ENCODE measurements around the gene HERPUD2.
"Not testable (repeated sequence)": the region's sequence is repeated elsewhere in the genome, so short reads cannot be mapped to it uniquely, and the experiment has no call there.

The HERPUD2 gene

GRCh38 chr7:35717013-35717412 is 22.1 kb upstream of the HERPUD2 start:
- intact Hi-C loops (cut with DNase I) = loop anchor here (5.0 kb wide), 1 partner anchor 85 kb away; the partner anchor contains the start of gene SEPTIN7

GRCh38 chr7:35716038-35716803 is 21.3 kb upstream of the HERPUD2 start:
- DNase-seq = peak in 41 of 42 donors; percentile 44 to 88 (median 71)

More at GRCh38 chr7:35717013-35717412, 22.1 kb upstream of the HERPUD2 start:
- no peak for DNase-seq

GRCh38 chr7:35714862-35715261 is 19.9 kb upstream of the HERPUD2 start:
- peak in 41 of 42 donors; percentile 22 to 86 (median 70) for DNase-seq
- intact Hi-C loops (cut with DNase I) = loop anchor here (5.0 kb wide), 2 partner anchors 87 to 192 kb away; partner anchors contain the start of gene SEPTIN7

More at GRCh38 chr7:35716038-35716803, 21.3 kb upstream of the HERPUD2 start:
- intact Hi-C loops (cut with DNase I) = loop anchor here (5.0 kb wide), 1 partner anchor 86 kb away; the partner anchor contains the start of gene SEPTIN7

GRCh38 chr7:35714407-35714806 is 19.5 kb upstream of the HERPUD2 start:
- intact Hi-C loops (cut with DNase I) = loop anchor here (5.0 kb wide), 1 partner anchor 193 kb away; no protein-coding TSS in a partner anchor
- no peak for DNase-seq

GRCh38 chr7:35712563-35713226 is 17.8 kb upstream of the HERPUD2 start:
- intact Hi-C loops (cut with DNase I) = loop anchor here (5.0 kb wide), 1 partner anchor 195 kb away; no protein-coding TSS in a partner anchor

GRCh38 chr7:35707422-35707821 is 12.5 kb upstream of the HERPUD2 start:
- DNase-seq = no peak
- intact Hi-C loops (cut with DNase I) = loop anchor here (10.0 kb wide), 1 partner anchor 267 kb away; no protein-coding TSS in a partner anchor

More at GRCh38 chr7:35712563-35713226, 17.8 kb upstream of the HERPUD2 start:
- DNase-seq = no peak

DNA sequence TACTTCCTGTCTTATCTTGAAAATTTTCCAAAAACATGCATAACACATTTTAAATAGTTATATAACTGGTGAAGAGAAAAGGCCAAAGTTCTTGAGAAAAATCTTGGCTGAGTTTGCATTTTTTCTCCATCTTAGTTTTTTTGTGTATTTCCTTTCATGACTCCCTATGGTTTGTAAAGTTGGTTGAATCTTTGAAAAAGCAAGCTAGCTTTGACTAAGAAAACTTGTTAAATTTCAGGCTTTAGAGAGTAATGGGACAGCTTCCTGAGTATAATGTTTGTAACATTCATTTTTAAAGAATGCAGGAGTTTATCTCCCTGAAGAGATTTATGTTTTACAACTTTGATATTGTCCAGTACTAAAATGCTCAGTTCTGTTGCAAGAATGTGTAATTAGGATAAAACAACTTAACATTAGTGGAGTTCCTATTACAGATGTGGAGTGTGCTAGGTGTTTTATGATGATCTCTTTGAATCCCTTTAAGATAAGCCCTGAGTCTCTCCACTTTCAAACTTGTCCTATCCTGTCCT is 11.1 kb upstream of the HERPUD2 start:
- intact Hi-C loops (cut with DNase I) = loop anchor here (10.0 kb wide), 1 partner anchor 269 kb away; no protein-coding TSS in a partner anchor
- no peak for DNase-seq

DNA sequence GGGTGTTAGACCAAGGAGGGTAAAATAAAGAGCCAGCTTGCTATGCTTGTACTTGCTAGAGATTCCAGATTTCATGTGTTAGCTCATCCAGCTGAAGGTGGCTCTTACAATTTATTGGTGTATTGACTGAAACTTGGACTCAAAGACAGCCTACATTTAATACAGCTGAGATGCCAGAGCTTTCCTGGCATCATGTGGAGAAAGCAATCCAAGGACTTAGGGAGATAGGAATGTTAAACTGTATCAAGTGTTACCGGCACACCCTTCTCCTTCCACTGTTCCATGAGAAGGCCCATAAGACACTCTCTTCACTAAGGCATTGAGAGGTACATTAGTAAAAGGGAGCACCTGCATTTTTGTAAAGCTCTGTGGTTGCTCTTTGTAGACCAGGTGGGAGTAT is 9.3 kb upstream of the HERPUD2 start:
- DNase-seq = no peak
- intact Hi-C loops (cut with DNase I) = loop anchor here (10.0 kb wide), 1 partner anchor 271 kb away; no protein-coding TSS in a partner anchor

- no peak for DNase-seq
- intact Hi-C loops (cut with DNase I) = loop anchor here (10.0 kb wide), 1 partner anchor 272 kb away; no protein-coding TSS in a partner anchor
Observed at GRCh38 chr7:35702541-35702940, 7.6 kb upstream of the HERPUD2 start.

DNA sequence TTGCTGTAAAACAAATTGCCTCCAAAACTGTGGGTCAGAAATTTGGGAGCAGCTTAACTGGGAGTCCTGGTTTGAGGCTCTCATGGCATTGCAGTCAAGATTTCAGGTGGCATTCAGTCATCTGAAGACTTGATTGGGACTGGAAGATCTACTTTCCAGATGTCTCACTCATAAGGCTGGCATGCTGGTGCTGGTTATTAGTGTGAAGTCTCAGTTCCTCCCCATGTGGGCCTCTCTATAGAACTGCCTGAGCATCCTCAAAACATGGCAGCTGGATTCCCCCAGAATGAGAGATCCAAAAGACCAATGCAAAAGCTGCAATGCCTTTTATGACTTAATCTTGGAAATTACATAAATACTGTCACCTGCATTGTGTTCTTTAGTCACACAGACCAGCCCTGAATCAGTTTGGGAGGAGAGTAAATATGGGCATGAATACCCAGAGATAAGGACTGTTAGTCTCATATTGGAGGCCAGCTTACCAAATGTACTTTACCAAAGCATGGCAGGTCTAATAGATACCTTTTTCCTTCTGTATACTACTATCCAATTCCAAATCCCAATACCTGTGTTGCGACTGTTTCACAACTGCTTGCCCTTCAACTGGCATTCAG is 6.5 kb upstream of the HERPUD2 start:
- intact Hi-C loops (cut with DNase I) = loop anchor here (10.0 kb wide), 1 partner anchor 273 kb away; no protein-coding TSS in a partner anchor
- DNase-seq = no peak

DNA sequence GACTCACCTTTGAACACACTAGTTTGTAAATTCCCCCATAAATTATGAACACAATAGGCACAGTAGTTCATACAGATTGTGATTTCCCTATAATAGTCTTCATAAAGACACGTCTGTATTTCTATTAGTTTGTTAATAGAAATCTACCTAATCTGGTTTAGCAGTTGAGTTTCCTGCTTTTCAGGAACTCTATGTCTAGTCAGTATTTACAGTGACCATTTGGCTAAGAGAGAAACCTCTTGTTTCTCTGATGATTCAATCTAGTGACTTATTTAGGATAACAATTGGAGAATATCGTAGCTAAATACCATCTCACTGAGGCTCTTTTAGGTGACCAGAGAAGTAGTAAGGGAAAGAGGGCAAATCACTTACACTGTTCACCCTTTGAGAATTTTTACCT is 5.9 kb upstream of the HERPUD2 start:
- intact Hi-C loops (cut with DNase I) = loop anchor here (10.0 kb wide), 1 partner anchor 274 kb away; no protein-coding TSS in a partner anchor
- no peak for DNase-seq

GRCh38 chr7:35700333-35700732 is 5.4 kb upstream of the HERPUD2 start:
- no peak for DNase-seq
- intact Hi-C loops (cut with DNase I) = loop anchor here (10.0 kb wide), 1 partner anchor 274 kb away; no protein-coding TSS in a partner anchor

DNA sequence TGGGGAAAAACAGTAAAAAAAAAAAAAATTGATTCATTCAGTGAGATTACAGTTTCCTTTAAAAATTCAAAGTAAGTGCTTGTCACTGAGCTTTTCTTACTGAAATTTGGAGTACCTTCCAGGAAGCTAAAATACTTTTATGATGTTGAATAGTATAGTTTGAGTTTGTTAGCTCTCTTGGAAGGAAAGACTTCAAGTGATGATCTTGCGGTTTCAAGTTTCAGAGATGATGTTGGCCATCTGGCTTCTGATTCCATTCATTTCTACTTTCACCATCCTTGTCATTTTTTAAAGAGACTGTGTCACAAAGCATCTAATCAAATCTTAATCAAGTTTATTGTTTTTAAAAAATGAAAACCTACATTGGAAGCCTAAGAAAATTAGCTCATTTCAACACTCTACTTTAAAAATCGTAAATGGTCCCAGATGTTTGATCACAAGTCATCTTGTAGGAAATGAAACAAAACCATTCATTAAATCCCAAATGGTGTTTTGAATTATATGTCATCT is 4.9 kb upstream of the HERPUD2 start:
- DNase-seq = no peak
- intact Hi-C loops (cut with DNase I) = loop anchor here (10.0 kb wide), 2 partner anchors 275 to 455 kb away; partner anchors contain the start of gene EEPD1

DNA sequence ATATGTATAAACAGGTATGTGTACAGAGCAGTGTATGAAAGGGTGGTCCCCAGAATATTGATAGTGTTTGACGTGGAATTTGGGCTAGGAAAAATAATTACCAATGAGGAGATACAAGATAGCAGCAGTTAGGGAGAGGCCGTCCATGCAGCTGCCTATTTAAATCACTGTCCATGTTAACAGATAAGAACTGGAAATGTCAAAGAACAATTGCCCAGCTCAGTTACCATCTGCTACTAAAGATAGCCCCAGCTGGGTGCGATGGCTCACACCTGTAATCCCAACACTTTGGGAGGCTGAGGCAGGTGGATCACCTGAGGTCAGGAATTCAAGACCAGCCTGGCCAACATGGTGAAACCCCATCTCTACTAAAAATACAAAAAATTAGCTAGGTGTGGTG is 3.4 kb upstream of the HERPUD2 start:
- intact Hi-C loops (cut with DNase I) = loop anchor here (10.0 kb wide), 1 partner anchor 456 kb away; the partner anchor contains the start of gene EEPD1
- DNase-seq = not testable (repeated sequence)

DNA sequence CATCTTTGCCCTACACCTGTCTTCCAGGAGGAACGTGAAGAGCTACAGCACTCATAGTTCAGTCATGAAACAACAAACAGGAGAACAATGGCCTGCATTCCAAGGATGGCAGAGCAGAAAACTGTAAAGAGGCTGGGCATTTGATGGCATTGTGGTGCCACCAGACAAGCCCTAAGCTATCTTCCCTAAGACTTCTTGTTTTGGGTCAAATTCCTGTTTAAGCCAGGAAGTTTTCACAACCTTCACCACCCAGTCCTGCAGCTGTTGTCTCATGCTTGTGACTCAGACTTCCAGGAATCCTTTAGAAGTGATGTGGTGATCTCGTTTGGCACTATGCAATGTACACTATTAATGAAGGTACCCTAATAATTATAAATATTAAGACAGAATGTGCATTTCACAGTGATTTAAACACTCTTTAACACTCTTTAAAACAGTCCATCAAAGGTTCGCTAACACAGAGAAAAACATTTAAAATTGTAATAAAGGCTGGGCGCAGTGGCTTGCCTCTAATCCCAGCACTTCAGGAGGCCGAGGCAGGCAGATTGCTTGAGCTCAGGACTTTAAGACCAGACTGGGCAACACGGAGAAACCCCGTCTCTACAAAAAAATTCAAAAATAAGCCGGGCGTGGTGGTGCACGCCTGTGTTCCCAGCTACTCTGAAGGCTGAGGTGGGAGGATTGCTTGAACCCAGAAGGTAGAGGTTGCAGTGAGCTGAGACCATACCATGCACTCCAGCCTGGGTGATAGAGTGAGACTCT is 2.7 kb upstream of the HERPUD2 start:
- intact Hi-C loops (cut with DNase I) = loop anchor here (10.0 kb wide), 1 partner anchor 457 kb away; the partner anchor contains the start of gene EEPD1

GRCh38 chr7:35695987-35696386 is 1.1 kb upstream of the HERPUD2 start:
- intact Hi-C loops (cut with DNase I) = loop anchor here (10.0 kb wide), 1 partner anchor 459 kb away; the partner anchor contains the start of gene EEPD1
- no peak for DNase-seq

More for the DNA sequence above, 2.7 kb upstream of the HERPUD2 start:
- no peak for DNase-seq

- peak in 1 of 42 donors; percentile 21 for DNase-seq
- intact Hi-C loops (cut with DNase I) = loop anchor here (10.0 kb wide), 1 partner anchor 459 kb away; the partner anchor contains the start of gene EEPD1
Observed at GRCh38 chr7:35695473-35695850, 527 bp upstream of the HERPUD2 start.
